ENCODE results near the gene CYRIA.

Gene CYRIA

GRCh38 chr2:16624436-16624780 lies 41.2 kb downstream of the CYRIA start:
- TF ChIP-seq CTCF (IDR thresholded peaks at IDR 0.05), result no peak
- TF ChIP-seq ZFX (IDR thresholded peaks at IDR 0.05; ENCODE audit: borderline replicate concordance), result no peak

DNA sequence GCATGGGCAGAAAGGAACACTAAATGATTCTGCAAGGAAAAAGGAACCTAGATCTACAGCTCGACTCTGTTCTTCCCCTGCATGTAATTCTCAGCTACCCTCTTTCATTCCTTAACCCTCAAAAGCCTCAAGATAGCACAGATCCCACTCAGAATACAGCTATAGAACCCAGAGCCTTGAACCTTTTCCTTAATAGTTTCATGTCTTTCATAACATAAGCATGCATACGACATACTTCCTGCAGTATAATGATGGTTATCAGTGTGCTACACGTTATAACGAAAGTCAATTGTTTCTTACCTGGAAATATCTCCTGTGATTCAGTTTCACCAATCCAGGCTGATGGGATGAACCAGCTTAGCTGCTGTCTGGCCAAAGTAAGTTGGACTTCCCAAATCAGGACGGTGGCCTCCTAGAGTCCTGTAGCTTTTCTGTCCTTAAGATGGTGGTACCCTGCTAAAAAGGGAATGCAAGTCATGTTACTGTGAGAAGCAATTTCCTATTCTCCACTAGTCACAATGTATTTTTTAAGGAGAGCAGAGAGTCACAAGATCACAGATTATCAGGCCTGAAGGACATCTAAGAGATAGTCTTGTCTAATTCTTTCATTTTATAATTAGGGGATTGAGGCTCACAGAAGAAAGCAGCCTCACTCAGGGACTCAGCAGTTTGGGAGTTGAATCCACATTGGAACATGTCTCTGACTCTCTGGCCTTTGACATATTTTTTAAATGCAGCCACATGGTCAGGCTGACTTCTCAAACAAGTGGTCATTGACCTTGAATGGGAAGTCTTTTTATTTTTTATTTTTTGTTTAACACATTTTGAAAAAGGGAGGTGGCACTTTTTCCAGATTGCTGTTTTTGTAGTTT lies 41.8 kb downstream of the CYRIA start:
- TF ChIP-seq ZFX (IDR thresholded peaks at IDR 0.05; ENCODE audit: borderline replicate concordance), result no peak
- no peak for TF ChIP-seq CTCF (IDR thresholded peaks at IDR 0.05)
- no peak overlapping the region for H3K27ac ChIP-seq

More at GRCh38 chr2:16624436-16624780, 41.2 kb downstream of the CYRIA start:
- H3K27ac ChIP-seq, result no peak overlapping the region

DNA sequence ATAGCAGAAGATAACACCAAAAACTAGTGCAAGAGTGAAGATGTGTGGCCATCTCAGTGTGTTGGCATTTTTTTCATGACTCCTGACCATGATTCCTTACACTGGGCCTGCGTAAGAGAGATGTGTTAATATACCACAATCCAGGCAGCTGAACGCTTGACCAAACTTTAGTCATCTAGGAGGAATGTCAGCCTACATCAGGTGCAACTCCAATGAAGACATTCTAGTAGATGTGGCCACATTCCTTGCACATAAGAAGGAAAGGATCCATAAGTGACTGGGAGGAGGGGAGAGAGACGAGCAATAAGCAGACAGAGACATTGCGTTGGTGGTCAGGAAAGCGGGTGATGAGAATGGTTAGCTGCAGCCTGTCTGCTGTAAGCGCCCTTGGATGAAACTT lies 42.6 kb downstream of the CYRIA start:
- no peak overlapping the region for H3K27ac ChIP-seq
- TF ChIP-seq ZFX (IDR thresholded peaks at IDR 0.05; ENCODE audit: borderline replicate concordance), result no peak
- TF ChIP-seq CTCF (IDR thresholded peaks at IDR 0.05), result no peak

- H3K27ac ChIP-seq, result no peak overlapping the region
- TF ChIP-seq CTCF (IDR thresholded peaks at IDR 0.05) (no peak), ZFX (IDR thresholded peaks at IDR 0.05; ENCODE audit: borderline replicate concordance) (no peak)
Observed at GRCh38 chr2:16622399-16622968, 43.1 kb downstream of the CYRIA start.

DNA sequence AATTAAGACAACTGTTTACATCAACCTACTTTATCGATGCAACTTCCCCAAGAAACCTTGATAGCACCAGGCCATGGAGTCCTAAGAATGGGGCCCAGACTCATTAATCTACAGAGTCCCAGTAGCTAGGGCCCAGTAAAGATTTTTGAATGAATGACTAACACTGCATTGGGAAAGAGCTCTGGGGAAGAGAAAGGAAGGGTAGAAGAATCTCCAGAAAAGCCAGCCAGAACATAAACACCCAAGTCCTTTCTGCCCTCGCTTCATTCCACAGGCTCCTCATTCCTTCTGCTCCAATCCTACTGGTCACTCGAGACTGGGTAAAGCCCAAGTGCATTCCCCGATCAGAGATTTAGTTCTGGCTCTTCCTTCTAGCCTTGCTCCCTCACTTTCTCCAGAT lies 44.3 kb downstream of the CYRIA start:
- TF ChIP-seq CTCF (IDR thresholded peaks at IDR 0.05) (no peak), ZFX (IDR thresholded peaks at IDR 0.05; ENCODE audit: borderline replicate concordance) (no peak)
- H3K27ac ChIP-seq, result no peak overlapping the region

DNA sequence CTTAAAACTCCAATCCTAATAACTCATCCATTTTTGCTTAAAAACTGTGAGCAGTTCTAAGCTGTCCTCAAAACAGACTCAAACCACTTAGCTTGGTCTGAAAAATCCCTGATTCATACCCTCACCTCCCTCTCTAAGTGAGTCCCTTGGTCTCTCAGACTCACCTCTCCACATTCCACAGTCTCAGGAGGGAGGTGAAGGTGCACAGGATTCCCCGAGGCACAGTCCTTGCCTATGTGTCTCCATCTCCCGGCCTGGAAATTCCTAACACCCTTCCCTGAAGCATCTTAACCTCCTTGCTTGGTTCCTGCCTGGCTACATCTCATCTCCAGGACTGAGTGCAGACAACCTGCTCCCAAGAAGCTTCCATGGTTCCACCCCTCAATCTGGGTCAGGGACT lies 45.0 kb downstream of the CYRIA start:
- no peak overlapping the region for H3K27ac ChIP-seq
- TF ChIP-seq ZFX (IDR thresholded peaks at IDR 0.05; ENCODE audit: borderline replicate concordance) (no peak), CTCF (IDR thresholded peaks at IDR 0.05) (no peak)

DNA sequence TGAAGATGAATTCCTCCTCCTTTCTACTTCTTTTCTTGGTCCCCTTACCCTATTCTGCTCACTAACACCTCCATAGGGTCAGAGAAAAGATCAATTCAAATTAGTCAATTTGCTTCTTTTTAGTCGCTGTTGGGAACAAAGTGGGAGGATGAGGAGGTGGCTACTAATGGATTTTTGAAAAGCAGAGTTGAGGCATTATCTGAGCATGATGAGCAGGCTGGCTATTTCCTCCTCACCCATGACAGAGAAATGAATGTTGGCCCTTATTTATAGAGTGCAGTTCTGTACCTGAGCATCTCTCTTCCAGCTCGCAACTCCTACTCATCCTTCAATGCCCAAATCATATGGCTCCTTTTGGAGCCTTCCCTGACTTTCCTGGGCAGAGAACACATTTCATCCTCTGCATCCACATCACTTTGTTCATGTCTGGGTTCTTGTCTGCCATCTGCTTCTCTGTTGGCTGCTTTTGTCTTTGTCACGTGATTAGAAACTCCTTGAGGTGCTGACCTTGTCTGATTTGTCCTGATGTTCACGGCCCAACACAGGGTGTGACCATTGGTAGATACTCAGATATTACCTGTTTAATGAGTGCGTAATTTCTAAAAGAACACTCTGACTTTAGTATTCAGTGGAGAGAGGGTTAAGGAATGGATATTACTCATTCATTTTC lies 45.9 kb downstream of the CYRIA start:
- no peak overlapping the region for H3K27ac ChIP-seq
- TF ChIP-seq CTCF (IDR thresholded peaks at IDR 0.05), result no peak
- TF ChIP-seq ZFX (IDR thresholded peaks at IDR 0.05; ENCODE audit: borderline replicate concordance), result no peak

All from 22Rv1 (cell line).